Naive B cell (primary cell): ENCODE results near the gene CDC45. TPM values are rescaled to one million over a fixed set of nuclear protein-coding genes. Genes with fewer than 3 reads are reported as not detected.

Experiments
- ATAC-seq, 2 donors: fragments of 150-1000 bp; cut with Tn5 transposase; 2 replicates each; pipeline ENCODE4 v1.10.0; 2021; ENCODE audit warnings: low read depth in 2 of 2, mild to moderate bottlenecking in 2 of 2, moderate library complexity in 2 of 2
- DNase-seq: peaks from one replicate; pipeline ENCODE4 v3.0.0; 2022
- H3K27ac Mint-ChIP-seq, 6 donors: one replicate each; pipeline ENCODE4 v1.8.0; 2020 to 2022; ENCODE audit warnings: mild to moderate bottlenecking in 6 of 6, mixed read lengths in 6 of 6, moderate library complexity in 5 of 6, inconsistent platforms in 2 of 6
- H3K27me3 Mint-ChIP-seq, 3 donors: one replicate each; pipeline ENCODE4 v1.8.0; 2021 to 2022; ENCODE audit warnings: mixed read lengths in 3 of 3, mild to moderate bottlenecking in 1 of 3
- H3K36me3 Mint-ChIP-seq, 2 donors: one replicate each; pipeline ENCODE4 v1.8.0; 2020 to 2022; ENCODE audit warnings: mixed read lengths in 2 of 2, inconsistent platforms in 1 of 2, mild to moderate bottlenecking in 1 of 2
- H3K4me1 Mint-ChIP-seq, 3 donors: one replicate each; pipeline ENCODE4 v1.8.0; 2020 to 2022; ENCODE audit warnings: mixed read lengths in 3 of 3, inconsistent platforms in 1 of 3, mild to moderate bottlenecking in 1 of 3, moderate library complexity in 1 of 3
- H3K4me3 Mint-ChIP-seq, 8 donors: one replicate each; pipeline ENCODE4 v1.8.0; 2020 to 2022; ENCODE audit warnings: mild to moderate bottlenecking in 8 of 8, mixed read lengths in 8 of 8, moderate library complexity in 8 of 8, inconsistent platforms in 2 of 8
- H3K9me3 Mint-ChIP-seq, 7 donors: one replicate each; pipeline ENCODE4 v1.8.0; 2020 to 2022; ENCODE audit warnings: mixed read lengths in 7 of 7, mild to moderate bottlenecking in 5 of 7, inconsistent platforms in 2 of 7, moderate library complexity in 1 of 7
- polyA plus RNA-seq, 6 donors: library from polyadenylated mRNA; unstranded; fragments of 300-500 nt; fragmentation: Illumina TruSeq; gene quantifications; one replicate each; pipeline ENCODE4 v1.2.3, GENCODE V29; 2021; ENCODE audit warnings: low read depth in 6 of 6

The CDC45 gene
- polyA plus RNA-seq, 6 donors from 2014 or later: 0.28 to 0.44 TPM; not detected in 4

- no peaks in the 10 kb centered on the region for H3K27me3 Mint-ChIP-seq
- H3K9me3 Mint-ChIP-seq: no peaks in the 10 kb centered on the region
- peaks cover 15 to 16% of the 10 kb centered on the region in 2 donors for H3K36me3 Mint-ChIP-seq
- ATAC-seq (no peak), DNase-seq (no peak)
- peaks cover 3 to 6% (median 5%) of the 10 kb centered on the region in 3 donors for H3K4me1 Mint-ChIP-seq
- peak overlapping the region in 1 of 8 donors; percentile 56 for H3K4me3 Mint-ChIP-seq
- H3K27ac Mint-ChIP-seq: peak overlapping the region in 3 of 6 donors; percentile 20 to 67 (median 53)
Measured at GRCh38 chr22:19454156-19454555, 25.6 kb upstream of the CDC45 start.

GRCh38 chr22:19455033-19455432 lies 24.7 kb upstream of the CDC45 start:
- peaks cover 15 to 16% of the 10 kb centered on the region in 2 donors for H3K36me3 Mint-ChIP-seq
- no peaks in the 10 kb centered on the region for H3K27me3 Mint-ChIP-seq

GRCh38 chr22:19455585-19456370 lies 23.9 kb upstream of the CDC45 start:
- Mint-ChIP-seq H3K9me3 (no peaks in the 10 kb centered on the region), H3K27me3 (no peaks in the 10 kb centered on the region), H3K36me3 (peaks cover 15 to 16% of the 10 kb centered on the region in 2 donors), H3K4me3 (no peak overlapping the region), H3K4me1 (peaks cover 0 to 5% (median 3%) of the 10 kb centered on the region in 3 donors), H3K27ac (peak overlapping the region in 1 of 6 donors; percentile 67)
- no peak for ATAC-seq
- no peak for DNase-seq

More at GRCh38 chr22:19455033-19455432, 24.7 kb upstream of the CDC45 start:
- Mint-ChIP-seq H3K27ac (peak overlapping the region in 1 of 6 donors; percentile 67), H3K4me3 (no peak overlapping the region), H3K9me3 (no peaks in the 10 kb centered on the region), H3K4me1 (peaks cover 0 to 5% (median 3%) of the 10 kb centered on the region in 3 donors)
- DNase-seq (no peak), ATAC-seq (no peak)

GRCh38 chr22:19456541-19456940 lies 23.2 kb upstream of the CDC45 start:
- no peaks in the 10 kb centered on the region for H3K9me3 Mint-ChIP-seq
- peaks cover 0 to 4% (median 3%) of the 10 kb centered on the region in 3 donors for H3K4me1 Mint-ChIP-seq
- H3K27ac Mint-ChIP-seq: no peak overlapping the region
- DNase-seq (no peak), ATAC-seq (no peak)
- H3K27me3 Mint-ChIP-seq: no peaks in the 10 kb centered on the region
- H3K36me3 Mint-ChIP-seq: peaks cover 15 to 16% of the 10 kb centered on the region in 2 donors
- H3K4me3 Mint-ChIP-seq: peak overlapping the region in 1 of 8 donors; percentile 35

- H3K27ac Mint-ChIP-seq: no peak overlapping the region
- DNase-seq: no peak
- H3K9me3 Mint-ChIP-seq: no peaks in the 10 kb centered on the region
- H3K36me3 Mint-ChIP-seq: peaks cover 18 to 20% of the 10 kb centered on the region in 2 donors
- H3K27me3 Mint-ChIP-seq: no peaks in the 10 kb centered on the region
- peaks cover 0 to 3% (median 0%) of the 10 kb centered on the region in 3 donors for H3K4me1 Mint-ChIP-seq
- no peak for ATAC-seq
- no peak overlapping the region for H3K4me3 Mint-ChIP-seq
Measured at GRCh38 chr22:19457828-19458428, 21.8 kb upstream of the CDC45 start.

GRCh38 chr22:19460036-19460435 lies 19.7 kb upstream of the CDC45 start:
- Mint-ChIP-seq H3K27ac (peak overlapping the region in 1 of 6 donors; percentile 58), H3K4me1 (peaks cover 0 to 3% (median 0%) of the 10 kb centered on the region in 3 donors), H3K9me3 (no peaks in the 10 kb centered on the region)

GRCh38 chr22:19461506-19461905 lies 18.2 kb upstream of the CDC45 start:
- ATAC-seq (no peak), DNase-seq (no peak)
- no peak overlapping the region for H3K27ac Mint-ChIP-seq
- peaks cover 14 to 21% of the 10 kb centered on the region in 2 donors for H3K36me3 Mint-ChIP-seq
- H3K27me3 Mint-ChIP-seq: no peaks in the 10 kb centered on the region
- no peak overlapping the region for H3K4me3 Mint-ChIP-seq
- no peaks in the 10 kb centered on the region for H3K4me1 Mint-ChIP-seq
- H3K9me3 Mint-ChIP-seq: no peaks in the 10 kb centered on the region

More at GRCh38 chr22:19460036-19460435, 19.7 kb upstream of the CDC45 start:
- no peak for DNase-seq
- Mint-ChIP-seq H3K27me3 (no peaks in the 10 kb centered on the region), H3K4me3 (no peak overlapping the region), H3K36me3 (peaks cover 15 to 21% of the 10 kb centered on the region in 2 donors)
- ATAC-seq: no peak

GRCh38 chr22:19463008-19463407 lies 16.7 kb upstream of the CDC45 start:
- Mint-ChIP-seq H3K27ac (peak overlapping the region in 1 of 6 donors; percentile 61), H3K9me3 (no peaks in the 10 kb centered on the region), H3K27me3 (no peaks in the 10 kb centered on the region), H3K4me1 (no peaks in the 10 kb centered on the region), H3K36me3 (peaks cover 18 to 29% of the 10 kb centered on the region in 2 donors), H3K4me3 (no peak overlapping the region)
- ATAC-seq (no peak), DNase-seq (no peak)

GRCh38 chr22:19463491-19464469 lies 15.9 kb upstream of the CDC45 start:
- DNase-seq (no peak), ATAC-seq (no peak)
- peaks cover 20 to 36% of the 10 kb centered on the region in 2 donors for H3K36me3 Mint-ChIP-seq
- H3K4me1 Mint-ChIP-seq: peaks cover 0 to 5% (median under 1%) of the 10 kb centered on the region in 3 donors
- no peak overlapping the region for H3K4me3 Mint-ChIP-seq
- H3K27ac Mint-ChIP-seq: no peak overlapping the region
- no peaks in the 10 kb centered on the region for H3K27me3 Mint-ChIP-seq
- no peaks in the 10 kb centered on the region for H3K9me3 Mint-ChIP-seq

- Mint-ChIP-seq H3K27me3 (no peaks in the 10 kb centered on the region), H3K4me3 (no peak overlapping the region), H3K36me3 (peaks cover 20 to 41% of the 10 kb centered on the region in 2 donors), H3K4me1 (peaks cover 0 to 6% (median 5%) of the 10 kb centered on the region in 3 donors), H3K27ac (no peak overlapping the region), H3K9me3 (no peaks in the 10 kb centered on the region)
- ATAC-seq: no peak
- no peak for DNase-seq
Measured at GRCh38 chr22:19464546-19464945, 15.2 kb upstream of the CDC45 start.

- H3K4me3 Mint-ChIP-seq: no peak overlapping the region
- no peak for ATAC-seq
- H3K4me1 Mint-ChIP-seq: peaks cover 0 to 10% (median 5%) of the 10 kb centered on the region in 3 donors
- H3K27me3 Mint-ChIP-seq: no peaks in the 10 kb centered on the region
- H3K9me3 Mint-ChIP-seq: no peaks in the 10 kb centered on the region
- no peak overlapping the region for H3K27ac Mint-ChIP-seq
- no peak for DNase-seq
- H3K36me3 Mint-ChIP-seq: peaks cover 20 to 41% of the 10 kb centered on the region in 2 donors
Measured at GRCh38 chr22:19464975-19465374, 14.7 kb upstream of the CDC45 start.

GRCh38 chr22:19466126-19466716 lies 13.5 kb upstream of the CDC45 start:
- DNase-seq (no peak), ATAC-seq (no peak)
- Mint-ChIP-seq H3K9me3 (no peaks in the 10 kb centered on the region), H3K27ac (no peak overlapping the region), H3K4me1 (peaks cover 0 to 11% (median 5%) of the 10 kb centered on the region in 3 donors), H3K27me3 (no peaks in the 10 kb centered on the region), H3K36me3 (peaks cover 20 to 44% of the 10 kb centered on the region in 2 donors), H3K4me3 (no peak overlapping the region)
